NT2/D1 (cell line): ENCODE measurements around the gene HMGA1.

ENCODE experiments used
- SUZ12 ChIP-seq: IDR thresholded peaks from 2 replicates; pipeline ENCODE4 v1.6.1; 2011; ENCODE audit not compliant: insufficient read length, insufficient read depth; ENCODE audit errors: extremely low read depth
- ZNF274 ChIP-seq: IDR thresholded peaks from 2 replicates; pipeline ENCODE4 v1.6.1; 2011; ENCODE audit warnings: mild to moderate bottlenecking, low read depth, low read length

- TF ChIP-seq ZNF274, result no peak
- no peak for TF ChIP-seq SUZ12
Observed at GRCh38 chr6:34281702-34282334, 45.1 kb downstream of the HMGA1 start.
